GM18505 (cell line): ENCODE data around the gene TMF1.
A peak's percentile ranks its signal among the peaks of the same experiment; 100 is the strongest.

Source experiments
- ATAC-seq: cut with Tn5 transposase; IDR thresholded peaks from one replicate; pipeline ENCODE4 v1.9.1; 2021; ENCODE audit not compliant: unreplicated experiment
- POLR2A ChIP-seq: IDR thresholded peaks from 4 replicates; pipeline ENCODE4 v1.6.1; 2011; ENCODE audit warnings: borderline replicate concordance; ENCODE audit not compliant: insufficient read depth, insufficient read length; ENCODE audit errors: extremely low read depth

Gene TMF1

GRCh38 chr3:69085833-69086722, 33.9 kb upstream of the TMF1 start:
- ATAC-seq: no peak

GRCh38 chr3:69085168-69085832, 33.2 kb upstream of the TMF1 start:
- no peak for ATAC-seq

More at GRCh38 chr3:69085833-69086722, 33.9 kb upstream of the TMF1 start:
- TF ChIP-seq POLR2A: no peak

GRCh38 chr3:69084326-69085167, 32.4 kb upstream of the TMF1 start, which contains the start of gene ARL6IP5:
Gene ARL6IP5 (plus strand): TSS chr3:69084937. CDS start chr3:69085048, 111 bp downstream.
- peak; percentile 67 for TF ChIP-seq POLR2A
- ATAC-seq: peak; percentile 51

More at GRCh38 chr3:69085168-69085832, 33.2 kb upstream of the TMF1 start:
- no peak for TF ChIP-seq POLR2A

DNA sequence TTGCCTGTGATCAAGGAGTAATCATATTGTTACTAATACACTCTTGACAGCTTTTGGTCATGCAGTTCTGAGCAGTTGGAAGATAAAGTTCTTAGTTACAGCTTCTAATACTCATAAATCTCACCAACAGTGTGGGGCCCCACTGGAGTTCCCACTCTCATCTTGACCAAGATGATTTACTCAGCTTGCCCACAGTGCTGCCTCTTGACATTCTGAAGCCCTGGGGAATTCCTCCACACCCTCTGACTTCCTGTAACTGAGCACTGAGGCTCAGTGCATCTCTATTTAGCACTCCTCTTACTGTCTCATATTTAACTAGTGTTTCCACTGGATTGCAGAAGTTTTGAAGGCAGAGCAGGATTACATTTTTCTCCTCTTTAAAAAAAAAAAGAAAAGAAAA, 30.7 kb upstream of the TMF1 start:
- ATAC-seq: peak; percentile 51
- TF ChIP-seq POLR2A: peak; percentile 42

DNA sequence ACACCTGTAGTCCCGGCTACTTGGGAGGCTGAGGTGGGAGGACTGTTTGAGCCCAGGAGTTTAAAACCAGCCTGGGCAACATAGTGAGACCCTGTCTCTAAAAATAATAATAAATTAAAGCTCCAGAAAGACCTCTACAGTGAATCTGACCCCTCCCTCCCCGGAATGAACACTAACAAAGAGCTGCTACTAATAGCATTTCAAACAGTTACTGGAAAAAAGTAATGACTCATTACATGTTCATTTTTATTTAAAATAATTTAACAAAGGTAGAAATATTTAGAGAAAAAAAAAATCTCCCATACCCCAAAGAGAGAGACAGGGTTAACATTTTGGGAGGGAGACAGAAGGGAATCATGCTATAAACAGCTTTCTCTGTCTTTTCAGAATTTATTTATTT, 30.2 kb upstream of the TMF1 start:
- TF ChIP-seq POLR2A: no peak
- ATAC-seq: no peak

GRCh38 chr3:69081583-69082262, 29.6 kb upstream of the TMF1 start:
- TF ChIP-seq POLR2A: no peak
- ATAC-seq: no peak

- ATAC-seq: peak; percentile 48
- peak; percentile 85 for TF ChIP-seq POLR2A
Observed at GRCh38 chr3:69080233-69080920, 28.2 kb upstream of the TMF1 start, which contains the start of gene UBA3. Gene UBA3 (minus strand): TSS chr3:69080365. CDS start chr3:69080353, 12 bp downstream.

DNA sequence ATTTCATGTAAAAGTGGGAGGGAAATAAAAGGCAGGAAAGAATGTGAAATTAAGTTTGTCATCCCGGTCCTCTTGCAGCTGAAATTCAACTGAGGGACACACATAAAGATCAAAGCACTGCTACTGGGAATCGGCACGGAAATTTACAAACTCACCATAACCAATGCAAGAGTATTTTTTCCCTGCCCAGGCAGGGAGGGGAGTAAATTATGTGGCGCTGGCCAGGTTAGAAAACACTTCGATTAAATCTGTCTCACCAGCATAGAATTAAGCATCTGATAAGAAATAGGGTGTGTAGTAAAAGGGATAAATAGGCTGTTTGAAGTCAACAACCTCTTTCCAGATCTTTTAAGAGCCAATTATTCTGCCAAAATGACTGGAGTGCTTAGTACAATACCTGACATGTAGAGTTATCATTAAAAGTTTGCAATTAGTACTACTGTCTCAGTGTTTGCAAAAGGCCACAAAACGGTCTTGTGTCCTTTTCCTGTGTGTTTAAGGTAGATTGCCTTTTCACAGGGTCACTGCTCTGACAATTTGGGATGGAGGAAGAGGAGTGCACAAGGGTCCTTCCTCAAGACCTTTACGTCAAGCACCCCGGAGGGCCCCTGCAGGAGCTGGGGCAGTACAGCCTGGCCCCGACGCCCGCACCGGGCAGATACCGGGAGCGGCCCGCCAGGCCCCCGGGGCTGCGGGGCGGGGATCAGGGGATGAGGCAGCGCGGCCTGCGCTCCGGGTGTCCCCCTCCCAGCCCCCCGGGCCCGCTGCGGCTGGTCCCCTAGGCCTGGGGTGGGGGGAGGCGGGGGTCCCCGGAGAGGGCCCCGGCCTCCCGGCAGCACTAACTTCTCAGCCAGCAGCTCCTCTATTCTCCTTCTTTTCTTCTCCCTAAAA, 27.4 kb upstream of the TMF1 start:
- TF ChIP-seq POLR2A: no peak
- no peak for ATAC-seq

DNA sequence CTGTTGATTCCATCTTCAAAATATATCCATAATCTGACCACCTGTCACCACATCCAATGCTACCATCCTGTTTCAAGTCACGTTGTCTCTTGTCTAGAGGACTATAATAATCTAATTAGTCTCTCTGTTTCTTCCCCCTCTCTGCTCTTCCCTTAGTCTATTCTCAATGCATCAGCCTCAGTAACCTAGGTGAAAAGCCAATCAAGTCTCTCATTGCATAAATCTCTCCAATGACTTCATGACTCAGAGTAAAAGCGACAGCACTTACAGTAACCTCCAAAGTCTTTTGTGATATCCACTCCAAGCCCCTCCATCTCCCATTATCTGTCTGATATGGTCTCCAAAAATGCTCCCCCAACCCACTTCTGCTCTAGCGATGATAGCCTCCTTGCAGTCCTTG, 20.8 kb upstream of the TMF1 start:
- ATAC-seq: no peak

DNA sequence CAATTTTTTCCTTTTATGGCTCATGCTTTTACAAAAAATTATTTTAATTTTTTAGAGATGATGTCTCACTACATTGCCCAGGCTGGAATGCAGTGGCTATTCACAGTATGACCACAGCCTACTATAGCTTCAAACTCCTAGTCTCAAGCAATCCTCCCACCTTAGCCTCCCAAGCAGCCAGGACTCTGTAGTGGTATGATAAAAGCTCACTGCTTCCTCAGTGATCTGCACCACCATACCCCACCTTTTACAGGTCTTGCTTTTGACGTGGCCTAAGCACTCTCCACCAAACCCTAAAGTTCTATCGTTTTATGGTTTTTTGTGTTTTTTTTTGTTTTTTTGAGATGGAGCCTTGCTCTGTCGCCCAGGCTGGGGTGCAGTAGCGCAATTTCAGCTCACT, 14.0 kb upstream of the TMF1 start:
- TF ChIP-seq POLR2A: no peak
- no peak for ATAC-seq

More for the DNA sequence above, 20.8 kb upstream of the TMF1 start:
- TF ChIP-seq POLR2A: no peak

- TF ChIP-seq POLR2A: no peak
- ATAC-seq: no peak
Observed at GRCh38 chr3:69065318-69065964, 13.3 kb upstream of the TMF1 start.

DNA sequence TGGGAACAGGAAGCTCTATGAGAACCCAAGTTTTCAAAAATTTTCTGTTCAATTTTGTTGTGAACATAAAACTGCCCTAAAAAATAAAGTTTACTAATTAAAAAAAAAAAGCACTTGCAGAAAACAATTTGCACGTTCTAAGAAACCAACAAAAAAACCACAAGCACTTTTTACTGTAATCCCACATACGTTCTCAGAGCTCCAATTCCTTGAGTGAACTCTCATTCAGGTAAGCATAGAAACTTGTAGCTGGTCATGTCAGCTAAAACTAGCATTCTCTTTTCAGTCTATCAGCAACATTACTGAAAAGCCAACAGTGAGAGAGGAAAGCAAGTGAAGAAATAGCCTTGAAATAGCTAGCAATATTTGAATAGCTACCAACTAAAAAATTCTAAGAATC, 11.5 kb upstream of the TMF1 start:
- no peak for ATAC-seq
- TF ChIP-seq POLR2A: no peak
